HG03432 (cell line): ENCODE measurements around the gene KANSL1.
"Not testable (repeated sequence)": the region's sequence is repeated elsewhere in the genome, so short reads cannot be mapped to it uniquely, and the experiment has no call there.

Experiments
- ATAC-seq: cut with Tn5 transposase; IDR thresholded peaks from one replicate; pipeline ENCODE4 v1.9.1; 2021; ENCODE audit warnings: mild to moderate bottlenecking, moderate library complexity; ENCODE audit not compliant: unreplicated experiment

KANSL1 gene

DNA sequence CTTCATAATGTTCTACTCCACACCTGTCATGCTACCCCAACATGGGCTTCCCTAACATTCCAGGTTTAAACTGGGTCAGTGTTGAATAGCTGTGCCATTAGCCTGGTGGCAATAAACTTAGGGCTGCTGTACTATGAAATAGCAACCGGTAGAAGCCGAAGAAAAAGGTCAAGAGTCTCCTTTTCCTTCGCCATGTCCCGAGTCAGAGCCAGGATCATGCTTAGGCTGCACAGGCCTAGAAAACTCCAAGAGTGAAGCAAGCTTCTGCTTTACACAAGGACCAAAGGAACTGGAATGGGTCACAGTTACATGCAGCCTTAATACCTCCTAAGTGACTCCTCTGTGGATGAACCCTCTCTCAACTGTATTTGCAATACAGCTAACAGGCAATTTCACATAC lies 105.4 kb downstream of the KANSL1 start:
- ATAC-seq: not testable (repeated sequence)

DNA sequence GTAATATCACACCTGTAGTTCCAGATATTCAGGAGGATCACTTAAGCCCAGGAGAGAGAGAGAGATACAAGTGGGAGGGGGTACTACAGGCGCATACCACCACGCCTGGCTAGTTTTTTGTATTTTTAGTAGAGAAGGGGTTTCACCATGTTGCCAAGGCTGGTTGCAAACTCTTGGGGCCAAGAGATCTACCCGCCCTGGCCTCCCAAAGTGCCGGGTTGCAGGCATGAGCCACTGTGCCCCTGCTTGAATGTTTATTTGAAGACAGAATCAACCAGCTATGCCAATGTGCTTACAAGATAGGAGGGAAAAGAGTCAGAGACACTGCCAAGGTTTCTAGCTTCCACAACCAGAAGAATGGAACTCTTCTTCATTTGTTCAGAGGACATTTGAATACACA lies 106.4 kb downstream of the KANSL1 start:
- ATAC-seq: no peak

DNA sequence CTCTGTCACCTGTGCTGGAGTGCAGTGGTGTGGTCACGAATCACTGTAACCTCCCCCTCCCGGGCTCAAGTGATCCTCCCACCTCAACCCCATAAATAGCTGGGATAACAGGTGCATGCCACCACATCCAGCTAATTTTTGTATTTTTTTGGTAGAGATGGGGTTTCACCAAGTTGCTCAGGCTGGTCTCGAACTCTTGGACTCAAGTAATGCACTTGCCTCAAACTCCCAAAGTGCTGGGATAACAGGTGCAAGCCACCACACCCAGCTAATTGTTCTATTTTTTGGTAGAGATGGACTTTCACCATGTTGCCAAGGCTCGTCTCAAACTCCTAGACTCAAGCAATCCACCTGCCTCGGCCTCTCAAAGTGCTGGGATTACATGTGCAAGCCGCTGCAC lies 107.7 kb downstream of the KANSL1 start:
- no peak for ATAC-seq

DNA sequence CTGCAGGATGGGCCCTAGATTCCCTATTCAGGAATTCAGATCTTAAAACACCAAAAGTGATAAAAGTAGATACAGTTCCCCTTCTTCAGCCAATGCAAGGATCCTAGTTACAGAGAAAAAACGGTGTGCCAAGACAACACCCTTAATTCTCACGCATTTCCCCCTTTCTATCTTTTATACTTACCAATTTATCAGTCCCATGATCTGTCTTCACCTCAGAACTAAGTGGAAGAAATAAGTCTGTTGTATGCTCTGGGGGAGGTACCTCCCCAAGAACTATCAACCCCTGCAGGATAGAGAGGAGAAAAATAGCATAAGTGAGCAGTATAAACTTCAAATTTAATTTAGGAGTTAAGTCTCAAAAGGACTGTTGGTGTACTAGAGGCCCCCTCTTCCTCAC lies 111.0 kb downstream of the KANSL1 start:
- ATAC-seq: no peak

DNA sequence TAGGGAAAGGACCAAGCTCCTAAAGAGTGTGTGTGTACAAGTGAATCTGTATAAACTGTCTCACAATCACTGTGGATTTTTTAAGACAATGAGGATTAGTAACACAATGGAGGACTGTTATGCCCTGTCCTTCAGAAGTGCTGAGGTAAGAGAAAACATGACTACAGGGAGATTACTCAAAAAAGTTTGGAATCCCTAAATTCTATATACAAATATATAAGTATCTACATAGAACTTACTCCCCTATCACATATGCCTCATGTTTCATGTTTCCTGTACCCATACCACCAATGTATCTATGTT lies 112.3 kb downstream of the KANSL1 start:
- ATAC-seq: no peak

DNA sequence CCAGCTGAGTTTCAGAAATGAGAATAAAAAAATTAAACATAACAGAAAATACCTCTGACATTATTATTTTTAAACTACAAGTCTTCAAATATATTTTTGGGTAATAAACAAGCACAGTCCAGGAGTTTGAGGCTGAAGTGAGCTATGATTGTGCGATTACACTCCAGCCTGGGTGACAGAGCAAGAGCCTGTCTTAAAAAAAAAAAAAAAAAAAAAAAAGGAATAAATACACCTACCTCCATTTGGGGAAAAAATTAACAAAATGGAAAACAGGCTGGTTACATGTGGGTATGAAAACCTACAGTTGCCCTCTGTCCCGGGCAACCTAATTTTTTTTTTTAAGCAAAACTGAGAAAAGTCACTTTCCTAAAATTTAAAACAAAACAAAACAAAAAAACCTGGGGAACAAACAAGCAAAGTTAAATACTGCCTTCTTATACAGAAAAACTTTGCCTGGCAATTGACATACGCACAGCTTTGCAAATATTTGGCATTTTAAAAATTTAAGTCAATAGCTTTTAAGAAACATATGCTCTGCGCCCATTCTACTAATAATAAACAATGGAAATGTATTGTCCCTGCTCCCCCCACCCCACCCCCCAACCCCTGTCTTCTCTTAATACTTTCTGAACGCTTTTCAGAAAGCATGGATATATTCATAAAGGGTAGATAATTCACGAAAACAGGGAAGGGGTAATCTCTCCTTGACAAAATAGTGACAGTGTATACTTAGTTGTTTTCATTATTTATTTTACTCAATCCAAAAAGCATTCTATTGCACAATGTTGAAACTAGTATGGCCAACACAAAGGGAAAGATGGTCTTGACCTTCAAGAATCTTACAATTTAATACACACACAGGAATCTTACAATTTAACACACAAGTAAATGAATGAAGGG lies 112.9 kb downstream of the KANSL1 start:
- no peak for ATAC-seq

GRCh38 chr17:46078675-46079074 lies 114.6 kb downstream of the KANSL1 start:
- ATAC-seq: no peak

DNA sequence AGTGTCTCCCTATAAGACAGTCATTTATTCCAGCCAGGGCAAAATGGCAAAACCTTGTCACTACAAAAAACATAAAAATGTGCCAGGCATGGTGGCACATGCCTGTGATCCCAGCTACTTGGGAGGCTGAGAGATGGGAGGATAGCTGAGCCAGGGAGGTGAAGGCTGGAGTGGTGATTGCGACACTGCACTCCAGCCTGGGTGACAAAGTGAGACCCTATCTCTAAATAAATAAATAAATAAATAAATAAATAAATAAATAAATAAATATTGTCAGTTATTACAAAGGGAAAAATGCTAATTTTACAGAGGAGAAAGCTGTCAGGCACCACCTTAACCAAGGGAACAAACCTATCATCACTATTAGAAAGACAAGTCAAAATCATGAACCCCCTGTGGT lies 118.7 kb downstream of the KANSL1 start:
- ATAC-seq: no peak

GRCh38 chr17:46072998-46073397 lies 120.2 kb downstream of the KANSL1 start:
- no peak for ATAC-seq

GRCh38 chr17:46071796-46072195 lies 121.4 kb downstream of the KANSL1 start:
- no peak for ATAC-seq

- ATAC-seq: no peak
These were observed 128.8 kb downstream of the KANSL1 start for GRCh38 chr17:46064460-46064859.

DNA sequence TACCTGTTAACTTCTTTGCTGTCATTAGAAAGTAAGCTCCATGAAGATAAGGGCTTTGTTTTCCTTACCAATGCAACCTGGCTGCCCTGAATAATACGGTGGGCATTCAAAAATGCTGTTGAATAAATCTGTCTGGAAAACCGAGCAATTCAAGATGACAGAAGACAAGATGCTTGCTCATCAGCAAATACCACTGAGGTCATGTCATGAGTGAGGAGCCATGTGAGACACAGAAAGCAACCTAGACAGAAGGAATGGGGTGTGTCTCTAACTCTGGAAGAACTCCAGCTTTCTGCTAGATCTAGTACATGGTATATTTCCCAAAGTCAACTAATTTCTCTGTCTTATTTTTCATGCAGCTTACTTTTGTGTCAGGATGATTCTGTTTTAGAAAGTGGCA lies 130.0 kb downstream of the KANSL1 start:
- ATAC-seq: no peak

GRCh38 chr17:46061435-46061834 lies 131.8 kb downstream of the KANSL1 start:
- ATAC-seq: no peak

GRCh38 chr17:46060461-46060860 lies 132.8 kb downstream of the KANSL1 start:
- no peak for ATAC-seq

DNA sequence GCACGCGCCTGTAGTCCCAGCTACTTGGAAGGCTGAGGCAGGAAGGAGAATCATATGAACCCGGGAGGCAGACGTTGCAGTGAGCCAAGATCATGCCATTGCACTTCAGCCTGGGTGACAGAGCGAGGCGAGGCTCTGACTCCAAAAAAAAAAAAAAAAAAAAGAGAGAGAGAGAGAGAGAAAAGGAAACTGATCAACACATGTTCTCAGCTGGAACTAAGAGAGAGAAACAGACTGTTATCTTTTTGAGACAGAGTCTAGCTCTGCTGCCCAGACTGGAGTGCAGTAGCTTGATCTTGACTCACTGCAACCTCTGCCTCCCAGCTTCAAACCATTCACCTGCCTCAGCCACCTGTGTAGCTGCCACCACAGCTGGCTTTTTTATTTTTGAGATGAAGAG lies 133.7 kb downstream of the KANSL1 start:
- ATAC-seq: no peak

- ATAC-seq: no peak
These were observed 135.9 kb downstream of the KANSL1 start for GRCh38 chr17:46057366-46057765.

- no peak for ATAC-seq
These were observed 136.4 kb downstream of the KANSL1 start for GRCh38 chr17:46056800-46057304.

DNA sequence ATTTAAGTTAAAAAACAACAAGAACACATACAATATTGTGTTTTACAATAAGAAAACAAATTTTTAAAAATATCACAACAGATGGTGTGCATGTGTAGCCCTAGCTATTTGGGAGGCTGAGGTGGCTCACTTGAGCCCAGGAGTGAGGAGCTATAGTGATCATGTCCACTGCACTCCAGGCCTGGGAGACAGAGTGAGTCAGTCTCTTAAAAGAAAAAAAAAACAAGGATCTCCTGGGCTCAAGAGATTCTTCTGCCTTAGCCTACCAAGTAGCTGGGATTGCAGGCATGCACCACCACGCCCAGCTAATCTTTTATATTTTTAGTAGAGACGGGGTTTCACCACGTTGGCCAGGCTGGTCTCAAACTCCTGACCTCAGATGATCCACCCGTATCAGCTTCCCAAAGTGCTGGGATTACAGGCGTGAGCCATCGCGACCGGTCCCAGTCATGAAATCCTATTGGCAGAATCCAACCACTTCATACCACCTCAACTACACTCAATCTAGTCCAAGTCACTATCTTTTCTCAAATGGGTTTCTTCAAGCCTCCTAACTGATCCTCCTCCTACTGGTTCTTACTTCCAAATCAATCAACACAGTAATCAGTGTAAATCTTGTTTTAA lies 139.2 kb downstream of the KANSL1 start:
- no peak for ATAC-seq

- no peak for ATAC-seq
These were observed 143.6 kb downstream of the KANSL1 start for GRCh38 chr17:46049656-46050055.

DNA sequence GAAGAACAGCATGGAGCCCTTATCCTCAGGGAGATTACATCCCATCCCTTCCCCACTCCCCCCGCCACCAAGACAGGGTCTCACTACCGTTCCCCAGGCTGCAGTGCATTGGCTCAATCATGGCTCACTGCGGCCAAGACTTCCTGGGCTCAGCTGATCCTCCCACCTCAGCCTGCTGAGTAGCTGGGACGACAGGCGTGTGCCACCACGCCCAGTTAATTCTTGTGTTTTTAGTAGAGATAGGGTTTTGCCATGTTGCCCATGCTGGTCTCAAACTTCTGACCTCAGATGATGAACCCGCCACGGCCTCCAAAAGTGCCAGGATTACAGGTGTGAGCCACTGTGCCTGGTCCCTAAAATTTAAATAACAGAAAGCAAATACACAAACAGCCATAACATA lies 145.4 kb downstream of the KANSL1 start:
- ATAC-seq: no peak

DNA sequence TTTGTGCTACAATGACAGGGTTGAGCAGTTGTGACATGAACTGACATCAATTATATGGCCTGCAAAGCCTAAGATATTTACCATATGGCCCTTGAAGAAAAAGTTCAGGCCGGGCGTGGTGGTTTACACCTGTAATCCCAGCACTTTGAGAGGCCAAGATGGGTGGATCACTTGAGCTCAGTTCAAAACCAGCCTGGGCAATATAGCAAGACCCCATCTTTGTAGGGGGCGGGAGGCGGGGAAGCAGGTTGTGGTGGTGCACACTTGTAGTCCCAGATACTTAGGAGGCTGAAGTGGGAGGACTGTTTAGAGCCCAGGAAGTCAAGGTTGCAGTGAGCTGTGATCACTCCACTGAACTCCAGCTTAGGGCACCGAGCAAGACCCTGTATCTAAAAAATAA lies 145.8 kb downstream of the KANSL1 start:
- no peak for ATAC-seq

DNA sequence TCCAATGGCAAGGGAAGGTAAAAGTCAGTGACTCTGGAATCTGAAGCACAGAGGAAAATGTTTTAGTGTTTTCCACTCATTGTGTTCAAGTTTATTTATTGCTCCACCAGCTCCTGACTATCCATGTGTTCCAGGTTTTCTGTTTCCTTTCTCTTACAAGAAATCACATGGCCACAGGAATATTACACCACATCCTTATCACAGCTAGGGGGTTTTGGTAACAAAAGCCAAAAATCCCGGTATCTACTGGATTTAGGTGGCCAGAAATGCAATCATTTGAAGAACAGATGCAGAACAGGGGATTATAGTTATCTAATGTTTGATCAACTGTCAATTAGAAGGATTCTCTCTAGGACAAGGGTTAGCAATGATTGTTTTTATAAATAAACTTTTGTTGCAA lies 146.3 kb downstream of the KANSL1 start:
- no peak for ATAC-seq
